CD4-positive, alpha-beta T cell treated with Interleukin-10 for 1 hour (primary cell): ENCODE measurements around the gene PYHIN1.

Source experiments
- DNase-seq: peaks from one replicate; pipeline ENCODE4 v3.0.0-alpha.2; 2020

PYHIN1 gene

DNA sequence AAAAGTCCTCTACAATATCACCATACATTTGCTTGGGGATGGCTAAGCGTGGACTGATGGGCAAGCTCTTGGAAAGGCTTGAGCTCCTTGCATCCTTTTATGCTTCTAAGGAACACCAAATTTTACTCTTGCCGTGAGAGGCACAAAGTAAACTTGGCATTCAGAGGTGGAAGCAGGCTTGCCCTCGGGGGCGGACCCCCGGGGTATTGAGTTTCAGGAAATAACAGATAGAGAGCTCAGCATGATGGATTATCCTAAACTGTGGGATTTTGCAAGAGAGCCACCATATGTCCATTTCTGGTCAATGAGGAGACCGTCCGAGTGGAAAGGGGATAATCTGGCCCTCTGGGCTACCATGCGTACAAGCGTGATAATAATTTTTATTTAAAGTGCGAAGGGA lies 92.4 kb downstream of the PYHIN1 start:
- no peak for DNase-seq

GRCh38 chr1:159025043-159025442 lies 93.7 kb downstream of the PYHIN1 start:
- DNase-seq = no peak
